ENCODE data around the gene ZNF488. TPM values are rescaled to one million over a fixed set of nuclear protein-coding genes. Genes with fewer than 3 reads are reported as not detected.
"Not testable (repeated sequence)": the region's sequence is repeated elsewhere in the genome, so short reads cannot be mapped to it uniquely, and the experiment has no call there.

The ZNF488 gene
- total RNA-seq, 4 donors from 2014 or later, result 0.59 to 1.1 (median 1.0) TPM; not detected in 1

DNA sequence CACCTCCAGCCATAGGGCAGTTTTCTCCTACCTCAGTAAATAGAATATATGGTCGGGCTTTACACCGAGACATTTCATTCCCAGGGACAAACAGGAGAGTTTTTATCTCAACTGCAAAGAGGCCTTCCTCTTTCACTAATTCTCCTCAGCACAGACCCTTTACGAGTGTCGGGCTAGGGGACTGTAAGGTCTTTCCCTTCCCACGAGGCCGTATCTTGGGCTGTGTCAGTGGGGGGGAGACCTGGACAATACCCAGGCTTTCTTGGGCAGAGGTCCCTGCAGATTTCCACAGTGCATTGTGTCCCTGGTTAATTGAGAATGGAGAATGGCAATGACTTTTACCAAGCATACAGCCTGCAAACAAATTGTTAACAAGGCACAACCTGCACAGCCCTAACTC is 13.2 kb upstream of the ZNF488 start:
- no peaks in the 10 kb centered on the region for H3K27me3 ChIP-seq
- H3K36me3 ChIP-seq, result no peaks in the 10 kb centered on the region
- H3K4me1 ChIP-seq, result peaks cover 0 to 8% (median 3%) of the 10 kb centered on the region in 4 donors
- TF ChIP-seq EP300 (IDR thresholded peaks at IDR 0.05), result no peak
- TF ChIP-seq POLR2A (IDR thresholded peaks at IDR 0.05), result no peak
- TF ChIP-seq CTCF (IDR thresholded peaks at IDR 0.05), result no peak
- H3K4me3 ChIP-seq, result no peak overlapping the region
- no peaks in the 10 kb centered on the region for H3K9me3 ChIP-seq
- no peak overlapping the region for H3K27ac ChIP-seq
- no peak for DNase-seq (ENCODE audit: low spot score in 2 of 2)
- 74 to 81% methylated on average over 6 of the region's 6 CpGs for WGBS, 2 donors

DNA sequence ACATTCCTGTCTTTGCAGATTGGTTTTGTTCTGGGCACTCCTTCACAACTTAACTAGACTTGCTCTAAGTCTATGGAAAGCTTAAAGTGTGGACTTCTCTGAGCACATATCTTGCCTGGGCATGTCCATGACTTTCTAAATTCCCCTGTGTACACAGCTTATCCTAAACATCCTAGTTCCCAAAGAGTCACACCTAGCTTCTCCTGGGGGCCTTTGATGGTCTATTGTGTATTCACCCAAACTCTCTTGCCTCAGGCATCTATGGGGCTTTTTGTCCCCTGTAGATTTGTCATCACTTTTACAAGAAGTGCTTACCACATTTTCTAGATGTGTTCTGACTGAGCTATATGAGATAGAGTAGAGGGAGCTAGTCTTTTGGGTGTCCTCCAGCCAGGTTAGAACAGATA is 12.2 kb upstream of the ZNF488 start:
- TF ChIP-seq POLR2A (IDR thresholded peaks at IDR 0.05) (no peak), CTCF (IDR thresholded peaks at IDR 0.05) (no peak), EP300 (IDR thresholded peaks at IDR 0.05) (no peak)
- H3K4me3 ChIP-seq, result no peak overlapping the region
- H3K4me1 ChIP-seq, result no peaks in the 10 kb centered on the region
- H3K9me3 ChIP-seq, result no peaks in the 10 kb centered on the region
- H3K27ac ChIP-seq, result no peak overlapping the region
- no peak for DNase-seq (ENCODE audit: low spot score in 2 of 2)
- H3K27me3 ChIP-seq, result no peaks in the 10 kb centered on the region
- no peaks in the 10 kb centered on the region for H3K36me3 ChIP-seq

DNA sequence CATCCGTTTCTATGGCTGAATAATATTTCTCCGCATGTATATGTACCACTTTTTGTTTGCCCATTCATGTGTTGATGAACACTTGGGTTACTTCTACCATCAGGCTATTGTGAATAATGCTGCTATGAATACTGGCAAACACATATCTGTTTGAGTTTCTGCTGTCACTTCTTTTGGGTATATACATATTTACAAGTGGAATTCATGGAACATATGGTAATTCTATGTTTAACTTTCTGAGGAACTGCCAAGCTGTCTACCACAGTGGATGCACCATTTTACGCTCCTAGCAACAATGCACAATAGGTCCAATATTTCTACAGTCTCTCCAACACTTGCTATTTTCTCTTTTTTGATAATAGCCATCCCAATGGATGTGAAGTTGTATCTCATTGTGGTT is 5.5 kb upstream of the ZNF488 start:
- TF ChIP-seq CTCF (IDR thresholded peaks at IDR 0.05), result no peak
- no peak for TF ChIP-seq POLR2A (IDR thresholded peaks at IDR 0.05)
- no peak for TF ChIP-seq EP300 (IDR thresholded peaks at IDR 0.05)
- Histone ChIP-seq H3K27me3 (no peaks in the 10 kb centered on the region), H3K27ac (no peak overlapping the region), H3K4me3 (no peak overlapping the region), H3K36me3 (no peaks in the 10 kb centered on the region), H3K4me1 (peaks cover 0 to 6% (median 0%) of the 10 kb centered on the region in 4 donors), H3K9me3 (no peaks in the 10 kb centered on the region)
- 96 to 97% methylated on average over 3 of the region's 3 CpGs for WGBS, 2 donors
- DNase-seq (ENCODE audit: low spot score in 2 of 2), result no peak

GRCh38 chr10:47388879-47389278 is 4.8 kb upstream of the ZNF488 start:
- Histone ChIP-seq H3K4me3 (no peak overlapping the region), H3K9me3 (no peaks in the 10 kb centered on the region), H3K27me3 (no peaks in the 10 kb centered on the region), H3K27ac (no peak overlapping the region), H3K4me1 (peaks cover 0 to 9% (median 0%) of the 10 kb centered on the region in 4 donors), H3K36me3 (no peaks in the 10 kb centered on the region)
- TF ChIP-seq POLR2A (IDR thresholded peaks at IDR 0.05), result no peak
- no peak for TF ChIP-seq EP300 (IDR thresholded peaks at IDR 0.05)
- TF ChIP-seq CTCF (IDR thresholded peaks at IDR 0.05), result no peak
- 82 to 86% methylated on average over 4 of the region's 4 CpGs for WGBS, 2 donors
- DNase-seq (ENCODE audit: low spot score in 2 of 2), result no peak

- not testable (repeated sequence) for H3K27ac ChIP-seq; H3K36me3 ChIP-seq; H3K27me3 ChIP-seq; DNase-seq (ENCODE audit: low spot score in 2 of 2); H3K4me3 ChIP-seq; H3K9me3 ChIP-seq
- peaks cover 0 to 16% (median 0%) of the 10 kb centered on the region in 4 donors for H3K4me1 ChIP-seq
- 95 to 100% methylated on average over 2 of the region's 2 CpGs for WGBS, 2 donors
Measured at GRCh38 chr10:47386104-47386503, 2.0 kb upstream of the ZNF488 start.

Measured in tibial nerve (tissue), 4 donors.